ENCODE results near the gene NAPG.

DNA sequence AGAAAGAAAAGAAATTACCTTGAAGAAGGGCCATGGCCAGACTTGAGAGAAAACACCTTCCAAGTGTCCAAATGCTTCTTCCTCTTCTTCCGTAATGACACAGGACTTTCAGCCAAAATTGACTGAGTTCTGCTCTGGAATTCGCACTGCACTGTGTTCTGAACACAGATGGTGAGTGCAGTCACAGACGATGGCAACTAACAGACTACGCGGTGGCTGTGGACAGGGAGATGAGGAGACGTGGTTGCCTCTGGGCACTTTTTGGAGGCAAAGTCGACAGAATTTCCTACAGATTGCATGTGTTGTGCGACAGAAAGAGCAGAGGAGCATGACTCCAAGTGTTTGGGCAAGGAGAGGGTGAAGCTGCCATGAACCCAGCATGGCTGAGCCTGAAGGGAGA is 4.3 kb upstream of the NAPG start:
- TF ChIP-seq, protein P1, sequence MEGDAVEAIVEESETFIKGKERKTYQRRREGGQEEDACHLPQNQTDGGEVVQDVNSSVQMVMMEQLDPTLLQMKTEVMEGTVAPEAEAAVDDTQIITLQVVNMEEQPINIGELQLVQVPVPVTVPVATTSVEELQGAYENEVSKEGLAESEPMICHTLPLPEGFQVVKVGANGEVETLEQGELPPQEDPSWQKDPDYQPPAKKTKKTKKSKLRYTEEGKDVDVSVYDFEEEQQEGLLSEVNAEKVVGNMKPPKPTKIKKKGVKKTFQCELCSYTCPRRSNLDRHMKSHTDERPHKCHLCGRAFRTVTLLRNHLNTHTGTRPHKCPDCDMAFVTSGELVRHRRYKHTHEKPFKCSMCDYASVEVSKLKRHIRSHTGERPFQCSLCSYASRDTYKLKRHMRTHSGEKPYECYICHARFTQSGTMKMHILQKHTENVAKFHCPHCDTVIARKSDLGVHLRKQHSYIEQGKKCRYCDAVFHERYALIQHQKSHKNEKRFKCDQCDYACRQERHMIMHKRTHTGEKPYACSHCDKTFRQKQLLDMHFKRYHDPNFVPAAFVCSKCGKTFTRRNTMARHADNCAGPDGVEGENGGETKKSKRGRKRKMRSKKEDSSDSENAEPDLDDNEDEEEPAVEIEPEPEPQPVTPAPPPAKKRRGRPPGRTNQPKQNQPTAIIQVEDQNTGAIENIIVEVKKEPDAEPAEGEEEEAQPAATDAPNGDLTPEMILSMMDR (IDR thresholded peaks at IDR 0.05; ENCODE audit: low read depth, low read length) = no peak
- TF ChIP-seq POLR2A (IDR thresholded peaks at IDR 0.05; ENCODE audit: extremely low read depth, insufficient read length) (no peak), MYC (IDR thresholded peaks at IDR 0.05; ENCODE audit: low read depth, low read length) (no peak)
- TF ChIP-seq, protein P2, sequence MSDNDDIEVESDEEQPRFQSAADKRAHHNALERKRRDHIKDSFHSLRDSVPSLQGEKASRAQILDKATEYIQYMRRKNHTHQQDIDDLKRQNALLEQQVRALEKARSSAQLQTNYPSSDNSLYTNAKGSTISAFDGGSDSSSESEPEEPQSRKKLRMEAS (IDR thresholded peaks at IDR 0.05; ENCODE audit: low read depth, low read length) = no peak
